Caki2 (cell line): ENCODE data around the gene ANGPTL2. TPM values are rescaled to one million over a fixed set of nuclear protein-coding genes. Genes with fewer than 3 reads are reported as not detected.
A peak's percentile ranks its signal among the peaks of the same experiment; 100 is the strongest.
"Not testable (repeated sequence)": the region's sequence is repeated elsewhere in the genome, so short reads cannot be mapped to it uniquely, and the experiment has no call there.

Experiments
- DNase-seq: peaks from one replicate; pipeline ENCODE4 v3.0.0-alpha.2; 2015; ENCODE audit warnings: low read depth
- in situ Hi-C: cut with HindIII; loops from 2 replicates; pipeline ENCODE4 v1.10.0; 2016; ENCODE audit warnings: low sequenced_read_pairs, low pct_unique_long_range_greater_than_20kb, mixed read lengths
- total RNA-seq: library from RNA; depleted of rRNA; stranded (reverse); fragments of >200 nt; shearing (Covaris generic); gene quantifications from 2 replicates; pipeline ENCODE4 v1.2.3, GENCODE V29; 2014; ENCODE audit warnings: low replicate concordance; rRNA removed

ANGPTL2 gene
- total RNA-seq: 1.0 and 1.1 TPM in 2 replicates

GRCh38 chr9:127122176-127123063 is at the start of gene ANGPTL2:
ANGPTL2 (minus strand) TSS chr9:127122635; CDS start chr9:127108731, 13,904 bp downstream.
- DNase-seq: peak; percentile 84
- in situ Hi-C loops: no loop called here

- DNase-seq, in situ Hi-C loops: not testable (repeated sequence)
These were observed 48.9 kb upstream of the ANGPTL2 start for GRCh38 chr9:127171348-127171747.

- in situ Hi-C loops: no loop called here
- no peak for DNase-seq
These were observed 48.2 kb upstream of the ANGPTL2 start for GRCh38 chr9:127170652-127171051.

- in situ Hi-C loops: no loop called here
- DNase-seq: no peak
These were observed 47.7 kb upstream of the ANGPTL2 start for GRCh38 chr9:127170103-127170502.

GRCh38 chr9:127169575-127169883 is 47.1 kb upstream of the ANGPTL2 start:
- in situ Hi-C loops: no loop called here
- no peak for DNase-seq

- in situ Hi-C loops: no loop called here
- no peak for DNase-seq
These were observed 46.5 kb upstream of the ANGPTL2 start for GRCh38 chr9:127168756-127169574.

GRCh38 chr9:127167560-127168326 is 45.3 kb upstream of the ANGPTL2 start:
- DNase-seq: no peak
- in situ Hi-C loops: no loop called here

- DNase-seq: peak; percentile 61
- in situ Hi-C loops: no loop called here
These were observed 44.5 kb upstream of the ANGPTL2 start for GRCh38 chr9:127166651-127167524.

GRCh38 chr9:127166111-127166510 is 43.7 kb upstream of the ANGPTL2 start:
- in situ Hi-C loops: no loop called here
- no peak for DNase-seq

GRCh38 chr9:127165116-127165515 is 42.7 kb upstream of the ANGPTL2 start:
- no peak for DNase-seq
- in situ Hi-C loops: no loop called here

GRCh38 chr9:127163409-127163808 is 41.0 kb upstream of the ANGPTL2 start:
- DNase-seq: no peak
- in situ Hi-C loops: no loop called here

GRCh38 chr9:127162864-127163365 is 40.5 kb upstream of the ANGPTL2 start:
- in situ Hi-C loops: no loop called here
- DNase-seq: no peak

- in situ Hi-C loops: no loop called here
- no peak for DNase-seq
These were observed 39.8 kb upstream of the ANGPTL2 start for GRCh38 chr9:127162046-127162863.

GRCh38 chr9:127161081-127161624 is 38.7 kb upstream of the ANGPTL2 start:
- DNase-seq: no peak
- in situ Hi-C loops: no loop called here

GRCh38 chr9:127159949-127160610 is 37.6 kb upstream of the ANGPTL2 start:
- in situ Hi-C loops: no loop called here
- no peak for DNase-seq

GRCh38 chr9:127159325-127159801 is 36.9 kb upstream of the ANGPTL2 start:
- DNase-seq: peak; percentile 77
- in situ Hi-C loops: no loop called here
